Liver (tissue), 3 donors: ENCODE measurements around the gene MICAL3.

ENCODE experiments used
- EGR1 ChIP-seq, 2 donors: IDR thresholded peaks; 2 replicates each; pipeline ENCODE4 v1.6.1; 2016 to 2018; ENCODE audit warnings: antibody characterized with exemption in 2 of 2, low read depth in 2 of 2
- GABPA ChIP-seq, 2 donors: IDR thresholded peaks in 1 of 2; conservative IDR thresholded peaks in 1 of 2; 2 replicates each; pipeline ENCODE4 v1.6.1; 2016; ENCODE audit warnings: antibody characterized with exemption in 2 of 2, mild to moderate bottlenecking in 1 of 2, moderate library complexity in 1 of 2
- HNF4A ChIP-seq, 2 donors: conservative IDR thresholded peaks; 2 replicates each; pipeline ENCODE4 v1.6.1; 2016; ENCODE audit warnings: antibody characterized with exemption in 2 of 2, mild to moderate bottlenecking in 2 of 2
- HNF4G ChIP-seq: IDR thresholded peaks from 2 replicates; pipeline ENCODE4 v1.6.1; 2016; ENCODE audit warnings: antibody characterized with exemption
- JUND ChIP-seq, 2 donors: IDR thresholded peaks; 2 replicates each; pipeline ENCODE4 v1.6.1; 2016; ENCODE audit warnings: antibody characterized with exemption in 2 of 2
- RAD21 ChIP-seq, 2 donors: IDR thresholded peaks; 2 replicates each; pipeline ENCODE4 v1.6.1; 2016; ENCODE audit warnings: antibody characterized with exemption in 2 of 2, mild to moderate bottlenecking in 2 of 2
- RXRA ChIP-seq, 2 donors: IDR thresholded peaks; 2 replicates each; pipeline ENCODE4 v1.6.1; 2017 to 2018; ENCODE audit warnings: antibody characterized with exemption in 2 of 2, mild to moderate bottlenecking in 1 of 2
- SP1 ChIP-seq: IDR thresholded peaks from 2 replicates; pipeline ENCODE4 v1.6.1; 2018; ENCODE audit warnings: antibody characterized with exemption, mild to moderate bottlenecking
- TAF1 ChIP-seq: conservative IDR thresholded peaks from 2 replicates; pipeline ENCODE4 v1.6.1; 2016; ENCODE audit warnings: antibody characterized with exemption, mild to moderate bottlenecking
- TF ChIP-seq, protein P1 (sequence below): fragments of 150-350 bp; IDR thresholded peaks from 2 replicates; pipeline ENCODE4 v1.5.1; 2017; ENCODE audit warnings: improper control_type of control experiment, low read depth, low read length; ENCODE audit not compliant: missing input control
- TF ChIP-seq, protein P2 (sequence below): IDR thresholded peaks from 2 replicates; pipeline ENCODE4 v1.6.1; 2016; ENCODE audit warnings: antibody characterized with exemption
- TF ChIP-seq, protein P3 (sequence below): IDR thresholded peaks from 2 replicates; pipeline ENCODE4 v1.6.1; 2016; ENCODE audit warnings: antibody characterized with exemption
- TF ChIP-seq, protein P4 (sequence below): IDR thresholded peaks from 2 replicates; pipeline ENCODE4 v1.6.1; 2016; ENCODE audit warnings: antibody characterized with exemption
- TF ChIP-seq, protein P5 (sequence below): IDR thresholded peaks from 2 replicates; pipeline ENCODE4 v1.6.1; 2016; ENCODE audit warnings: antibody characterized with exemption, mild to moderate bottlenecking
- donor health status: healthy.
- donor health status: healthy.

DNA sequence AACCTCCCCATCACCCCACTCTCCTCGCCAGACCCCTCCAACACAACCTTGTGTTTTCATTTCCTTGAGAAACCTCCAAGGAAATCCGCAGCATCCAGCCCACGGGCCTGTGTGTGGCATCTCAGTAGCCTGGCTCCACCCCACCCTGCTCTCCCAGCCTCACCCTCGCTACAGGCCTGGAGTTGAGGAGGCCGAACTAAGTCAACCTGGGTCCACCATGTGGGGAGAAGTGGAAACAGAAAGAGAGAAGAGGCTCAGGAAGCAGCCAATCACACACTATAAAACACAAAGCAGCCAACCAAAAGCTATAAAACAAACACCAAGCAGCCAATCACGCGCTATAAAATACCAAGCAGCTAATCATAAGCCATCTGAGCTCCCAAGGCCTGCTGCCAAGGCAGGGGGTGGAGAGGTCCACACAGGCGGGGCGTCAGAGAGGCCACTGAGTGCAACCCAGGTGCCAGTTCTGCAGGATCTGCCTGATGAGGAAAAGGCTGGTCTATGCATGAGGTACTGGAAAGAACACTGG lies 72.0 kb downstream of the MICAL3 start:
- no peak for TF ChIP-seq TAF1
- TF ChIP-seq, protein P1, sequence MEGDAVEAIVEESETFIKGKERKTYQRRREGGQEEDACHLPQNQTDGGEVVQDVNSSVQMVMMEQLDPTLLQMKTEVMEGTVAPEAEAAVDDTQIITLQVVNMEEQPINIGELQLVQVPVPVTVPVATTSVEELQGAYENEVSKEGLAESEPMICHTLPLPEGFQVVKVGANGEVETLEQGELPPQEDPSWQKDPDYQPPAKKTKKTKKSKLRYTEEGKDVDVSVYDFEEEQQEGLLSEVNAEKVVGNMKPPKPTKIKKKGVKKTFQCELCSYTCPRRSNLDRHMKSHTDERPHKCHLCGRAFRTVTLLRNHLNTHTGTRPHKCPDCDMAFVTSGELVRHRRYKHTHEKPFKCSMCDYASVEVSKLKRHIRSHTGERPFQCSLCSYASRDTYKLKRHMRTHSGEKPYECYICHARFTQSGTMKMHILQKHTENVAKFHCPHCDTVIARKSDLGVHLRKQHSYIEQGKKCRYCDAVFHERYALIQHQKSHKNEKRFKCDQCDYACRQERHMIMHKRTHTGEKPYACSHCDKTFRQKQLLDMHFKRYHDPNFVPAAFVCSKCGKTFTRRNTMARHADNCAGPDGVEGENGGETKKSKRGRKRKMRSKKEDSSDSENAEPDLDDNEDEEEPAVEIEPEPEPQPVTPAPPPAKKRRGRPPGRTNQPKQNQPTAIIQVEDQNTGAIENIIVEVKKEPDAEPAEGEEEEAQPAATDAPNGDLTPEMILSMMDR = no peak
- no peak for TF ChIP-seq HNF4A (conservative IDR thresholded peaks at IDR 0.05)
- TF ChIP-seq, protein P2, sequence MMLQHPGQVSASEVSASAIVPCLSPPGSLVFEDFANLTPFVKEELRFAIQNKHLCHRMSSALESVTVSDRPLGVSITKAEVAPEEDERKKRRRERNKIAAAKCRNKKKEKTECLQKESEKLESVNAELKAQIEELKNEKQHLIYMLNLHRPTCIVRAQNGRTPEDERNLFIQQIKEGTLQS = no peak
- TF ChIP-seq JUND (IDR thresholded peaks at IDR 0.05) = no peak
- peak in 1 of 2 donors; percentile 36 for TF ChIP-seq RAD21 (IDR thresholded peaks at IDR 0.05)
- TF ChIP-seq SP1 = peak; percentile 55
- TF ChIP-seq, protein P3, sequence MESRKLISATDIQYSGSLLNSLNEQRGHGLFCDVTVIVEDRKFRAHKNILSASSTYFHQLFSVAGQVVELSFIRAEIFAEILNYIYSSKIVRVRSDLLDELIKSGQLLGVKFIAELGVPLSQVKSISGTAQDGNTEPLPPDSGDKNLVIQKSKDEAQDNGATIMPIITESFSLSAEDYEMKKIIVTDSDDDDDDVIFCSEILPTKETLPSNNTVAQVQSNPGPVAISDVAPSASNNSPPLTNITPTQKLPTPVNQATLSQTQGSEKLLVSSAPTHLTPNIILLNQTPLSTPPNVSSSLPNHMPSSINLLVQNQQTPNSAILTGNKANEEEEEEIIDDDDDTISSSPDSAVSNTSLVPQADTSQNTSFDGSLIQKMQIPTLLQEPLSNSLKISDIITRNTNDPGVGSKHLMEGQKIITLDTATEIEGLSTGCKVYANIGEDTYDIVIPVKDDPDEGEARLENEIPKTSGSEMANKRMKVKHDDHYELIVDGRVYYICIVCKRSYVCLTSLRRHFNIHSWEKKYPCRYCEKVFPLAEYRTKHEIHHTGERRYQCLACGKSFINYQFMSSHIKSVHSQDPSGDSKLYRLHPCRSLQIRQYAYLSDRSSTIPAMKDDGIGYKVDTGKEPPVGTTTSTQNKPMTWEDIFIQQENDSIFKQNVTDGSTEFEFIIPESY = no peak
- TF ChIP-seq GABPA (IDR thresholded peaks at IDR 0.05 in 1 of 2, conservative IDR thresholded peaks at IDR 0.05 in 1 of 2) = no peak
- TF ChIP-seq RXRA (IDR thresholded peaks at IDR 0.05) = peak; percentile 32 to 60
- TF ChIP-seq, protein P4, sequence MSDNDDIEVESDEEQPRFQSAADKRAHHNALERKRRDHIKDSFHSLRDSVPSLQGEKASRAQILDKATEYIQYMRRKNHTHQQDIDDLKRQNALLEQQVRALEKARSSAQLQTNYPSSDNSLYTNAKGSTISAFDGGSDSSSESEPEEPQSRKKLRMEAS = no peak
- TF ChIP-seq, protein P5, sequence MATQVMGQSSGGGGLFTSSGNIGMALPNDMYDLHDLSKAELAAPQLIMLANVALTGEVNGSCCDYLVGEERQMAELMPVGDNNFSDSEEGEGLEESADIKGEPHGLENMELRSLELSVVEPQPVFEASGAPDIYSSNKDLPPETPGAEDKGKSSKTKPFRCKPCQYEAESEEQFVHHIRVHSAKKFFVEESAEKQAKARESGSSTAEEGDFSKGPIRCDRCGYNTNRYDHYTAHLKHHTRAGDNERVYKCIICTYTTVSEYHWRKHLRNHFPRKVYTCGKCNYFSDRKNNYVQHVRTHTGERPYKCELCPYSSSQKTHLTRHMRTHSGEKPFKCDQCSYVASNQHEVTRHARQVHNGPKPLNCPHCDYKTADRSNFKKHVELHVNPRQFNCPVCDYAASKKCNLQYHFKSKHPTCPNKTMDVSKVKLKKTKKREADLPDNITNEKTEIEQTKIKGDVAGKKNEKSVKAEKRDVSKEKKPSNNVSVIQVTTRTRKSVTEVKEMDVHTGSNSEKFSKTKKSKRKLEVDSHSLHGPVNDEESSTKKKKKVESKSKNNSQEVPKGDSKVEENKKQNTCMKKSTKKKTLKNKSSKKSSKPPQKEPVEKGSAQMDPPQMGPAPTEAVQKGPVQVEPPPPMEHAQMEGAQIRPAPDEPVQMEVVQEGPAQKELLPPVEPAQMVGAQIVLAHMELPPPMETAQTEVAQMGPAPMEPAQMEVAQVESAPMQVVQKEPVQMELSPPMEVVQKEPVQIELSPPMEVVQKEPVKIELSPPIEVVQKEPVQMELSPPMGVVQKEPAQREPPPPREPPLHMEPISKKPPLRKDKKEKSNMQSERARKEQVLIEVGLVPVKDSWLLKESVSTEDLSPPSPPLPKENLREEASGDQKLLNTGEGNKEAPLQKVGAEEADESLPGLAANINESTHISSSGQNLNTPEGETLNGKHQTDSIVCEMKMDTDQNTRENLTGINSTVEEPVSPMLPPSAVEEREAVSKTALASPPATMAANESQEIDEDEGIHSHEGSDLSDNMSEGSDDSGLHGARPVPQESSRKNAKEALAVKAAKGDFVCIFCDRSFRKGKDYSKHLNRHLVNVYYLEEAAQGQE = no peak
- TF ChIP-seq EGR1 (IDR thresholded peaks at IDR 0.05; ENCODE audit: low read depth in 2 of 2) = no peak
- no peak for TF ChIP-seq HNF4G
